ENCODE measurements around the gene TMEM200C.

GRCh38 chr18:5912566-5912965 lies 17.2 kb upstream of the TMEM200C start:
- TF ChIP-seq FOXK2 (IDR thresholded peaks at IDR 0.05) (no peak), FOXM1 (IDR thresholded peaks at IDR 0.05; ENCODE audit: borderline replicate concordance) (no peak), ELF4 (IDR thresholded peaks at IDR 0.05) (no peak), HDGF (IDR thresholded peaks at IDR 0.05; ENCODE audit: borderline replicate concordance) (no peak), SP1 (IDR thresholded peaks at IDR 0.05) (no peak), PKNOX1 (IDR thresholded peaks at IDR 0.05) (no peak), FOXA1 (IDR thresholded peaks at IDR 0.05) (no peak), NFRKB (IDR thresholded peaks at IDR 0.05) (no peak), CTBP1 (IDR thresholded peaks at IDR 0.05; ENCODE audit: borderline replicate concordance) (no peak), L3MBTL2 (conservative IDR thresholded peaks at IDR 0.05) (no peak), LEF1 (IDR thresholded peaks at IDR 0.05; ENCODE audit: borderline replicate concordance) (no peak), BHLHE40 (IDR thresholded peaks at IDR 0.05; ENCODE audit: borderline replicate concordance) (no peak)
